HG02642 (cell line): ENCODE data around the gene PSAP.
"Not testable (repeated sequence)": the region's sequence is repeated elsewhere in the genome, so short reads cannot be mapped to it uniquely, and the experiment has no call there.

Source experiments
- ATAC-seq: cut with Tn5 transposase; IDR thresholded peaks from one replicate; pipeline ENCODE4 v1.9.1; 2021; ENCODE audit warnings: mild to moderate bottlenecking; ENCODE audit not compliant: unreplicated experiment, poor library complexity

The PSAP gene

DNA sequence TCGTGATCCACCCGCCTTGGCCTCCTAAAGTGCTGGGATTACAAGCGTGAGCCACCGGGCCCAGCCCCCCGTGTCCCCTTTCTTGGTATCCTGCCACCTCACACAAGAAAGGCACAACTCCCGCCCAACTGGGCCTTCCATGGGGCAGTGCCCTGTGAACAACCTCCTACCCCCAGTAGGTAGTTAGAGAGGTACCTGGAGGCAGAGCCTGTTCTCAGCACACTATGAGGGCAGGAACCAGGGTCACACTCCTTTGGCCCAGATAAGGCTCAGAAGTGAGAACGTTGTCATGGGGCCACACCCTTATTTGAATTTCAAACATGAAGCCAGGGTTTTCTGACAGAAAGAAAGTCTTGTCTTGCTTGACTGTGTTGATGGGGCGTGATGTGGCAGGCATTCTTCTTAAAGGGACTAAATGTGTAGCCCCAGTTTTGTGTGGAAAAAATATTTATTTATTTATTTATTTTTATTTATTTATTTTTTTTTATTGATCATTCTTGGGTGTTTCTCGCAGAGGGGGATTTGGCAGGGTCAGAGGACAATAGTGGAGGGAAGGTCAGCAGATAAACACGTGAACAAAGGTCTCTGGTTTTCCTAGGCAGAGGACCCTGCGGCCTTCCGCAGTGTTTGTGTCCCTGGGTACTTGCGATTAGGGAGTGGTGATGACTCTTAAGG is 23.8 kb upstream of the PSAP start:
- not testable (repeated sequence) for ATAC-seq

DNA sequence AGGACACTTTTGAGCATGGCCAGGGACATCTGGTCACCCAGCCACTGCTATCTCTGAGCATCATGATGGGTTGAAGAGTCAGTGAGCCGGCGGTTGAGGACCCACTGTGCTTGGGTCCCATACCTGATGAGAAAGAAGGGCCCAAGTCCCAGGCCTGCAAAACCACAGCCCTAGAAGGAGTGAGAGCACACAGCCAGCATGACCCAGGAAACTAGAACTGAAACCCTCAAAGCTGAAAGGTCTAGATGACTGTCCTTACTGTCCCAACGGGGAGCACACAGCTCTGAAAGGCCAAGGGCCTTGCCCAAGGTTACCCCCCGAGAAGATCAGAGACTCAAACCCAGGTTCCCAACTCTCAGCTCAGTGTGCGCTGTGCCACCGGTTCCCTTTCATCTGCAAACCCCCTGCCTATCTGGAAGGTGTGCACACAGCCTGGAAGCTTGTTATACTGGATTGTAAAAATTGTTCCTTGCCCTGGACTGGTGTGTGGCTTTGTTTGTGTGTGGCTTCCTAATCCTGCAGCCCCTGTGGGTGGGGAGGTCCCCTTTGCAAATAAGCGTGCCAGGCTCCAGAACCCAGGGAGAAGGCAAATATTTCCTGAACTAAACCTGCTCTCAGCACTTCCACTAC is 22.6 kb upstream of the PSAP start:
- ATAC-seq: peak; percentile 96

DNA sequence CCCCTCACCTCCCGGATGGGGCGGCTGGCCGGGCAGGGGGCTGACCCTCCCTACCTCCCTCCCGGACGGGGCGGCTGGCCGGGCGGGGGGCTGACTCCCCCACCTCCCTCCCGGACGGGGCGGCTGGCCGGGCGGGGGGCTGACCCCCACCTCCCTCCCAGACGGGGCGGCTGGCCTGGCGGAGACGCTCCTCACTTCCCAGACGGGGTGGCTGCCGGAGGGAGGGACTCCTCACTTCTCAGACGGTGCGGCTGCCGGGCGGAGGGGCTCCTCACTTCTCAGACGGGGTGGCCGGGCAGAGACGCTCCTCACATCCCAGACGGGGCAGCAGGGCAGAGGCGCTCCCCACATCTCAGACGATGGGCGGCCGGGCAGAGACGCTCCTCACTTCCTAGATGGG is 18.6 kb upstream of the PSAP start:
- ATAC-seq: not testable (repeated sequence)

DNA sequence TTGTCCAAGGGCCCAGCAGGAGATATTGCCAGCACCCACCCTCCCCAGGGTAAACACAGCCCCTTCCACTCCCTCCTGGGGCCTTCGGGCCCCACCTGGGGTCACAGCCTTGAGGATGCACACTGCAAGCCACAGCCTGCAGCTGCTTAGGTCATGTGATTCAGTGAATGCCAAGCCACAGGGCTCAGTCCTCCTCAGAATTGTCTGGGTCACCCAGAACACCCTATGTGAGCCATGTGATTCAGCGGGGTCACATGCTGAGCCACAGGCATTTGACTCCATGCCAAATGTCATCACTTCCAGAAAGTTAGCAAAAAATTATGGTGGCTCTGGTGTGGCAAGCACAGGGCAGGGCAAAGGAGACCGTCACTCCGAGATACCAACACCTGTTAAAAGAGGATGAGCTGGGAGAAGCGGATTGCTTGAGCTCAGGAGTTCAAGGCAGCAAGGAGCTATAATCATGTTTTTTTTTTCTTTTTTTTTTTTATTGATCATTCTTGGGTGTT is 17.2 kb upstream of the PSAP start:
- ATAC-seq: no peak

GRCh38 chr10:71865561-71866041 is 14.6 kb upstream of the PSAP start:
- ATAC-seq: no peak

- no peak for ATAC-seq
Measured at GRCh38 chr10:71864911-71865361, 13.9 kb upstream of the PSAP start.

- ATAC-seq: no peak
Measured at GRCh38 chr10:71863203-71863602, 12.2 kb upstream of the PSAP start.

DNA sequence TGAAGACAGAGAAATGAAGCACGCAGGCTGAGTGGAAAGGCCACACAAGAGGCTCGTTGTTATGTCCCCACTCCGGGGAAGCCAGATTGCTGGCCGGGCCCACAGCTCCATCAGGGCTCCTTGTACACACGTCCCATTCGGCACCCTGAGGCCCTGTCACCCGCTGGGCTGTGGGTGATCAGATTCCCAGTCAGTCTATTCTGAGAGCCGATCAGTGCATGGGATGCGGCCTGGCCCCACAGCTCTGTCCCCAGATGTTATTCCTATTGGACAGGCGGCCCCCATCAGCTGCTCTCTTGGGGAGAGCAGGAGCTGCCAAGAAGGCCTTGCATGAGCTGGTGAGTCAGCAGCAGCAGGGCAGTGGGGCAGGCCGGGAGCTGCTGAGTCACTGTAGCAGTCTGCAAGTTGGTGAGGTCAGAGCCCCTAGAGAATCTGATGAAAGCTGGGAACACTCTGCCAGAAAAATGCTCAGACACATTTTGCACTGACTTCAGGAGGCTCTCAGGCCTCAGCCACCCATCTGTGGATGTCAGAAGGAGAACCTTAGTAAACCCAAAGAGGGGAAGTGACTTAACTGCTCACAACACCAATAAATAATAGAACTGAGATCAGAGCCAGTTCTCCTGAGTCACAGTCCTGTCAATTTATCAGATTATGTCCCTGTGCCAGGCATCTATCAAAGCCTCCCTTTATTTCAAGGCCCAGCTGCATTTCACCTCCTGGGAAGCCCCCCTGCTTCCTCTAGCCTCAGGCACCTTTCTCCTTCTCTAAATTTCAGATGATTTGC is 9.4 kb upstream of the PSAP start:
- ATAC-seq: peak; percentile 65

- no peak for ATAC-seq
Measured at GRCh38 chr10:71857934-71858890, 7.2 kb upstream of the PSAP start.

DNA sequence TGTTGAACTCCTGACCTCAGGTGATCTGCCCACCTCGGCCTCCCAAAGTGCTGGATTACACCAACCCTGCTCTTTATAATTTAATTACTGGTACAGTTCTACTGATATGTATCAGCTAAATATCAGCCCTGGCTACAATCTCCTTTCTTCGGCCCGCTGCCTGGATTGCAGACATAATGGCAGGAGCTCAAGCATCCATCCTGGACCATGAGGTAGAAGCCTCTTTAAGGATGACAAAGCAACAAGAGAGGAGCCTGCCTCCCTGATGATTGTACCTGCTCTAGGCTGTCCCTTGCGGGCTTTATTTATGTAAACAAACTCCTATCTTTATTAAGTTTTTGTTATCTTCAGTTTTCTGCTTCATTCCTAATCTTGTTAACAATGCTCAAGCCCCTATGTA is 5.6 kb upstream of the PSAP start:
- ATAC-seq: no peak

- no peak for ATAC-seq
Measured at GRCh38 chr10:71854031-71854430, 3.0 kb upstream of the PSAP start.

GRCh38 chr10:71852355-71852937 is 1.4 kb upstream of the PSAP start:
- no peak for ATAC-seq

DNA sequence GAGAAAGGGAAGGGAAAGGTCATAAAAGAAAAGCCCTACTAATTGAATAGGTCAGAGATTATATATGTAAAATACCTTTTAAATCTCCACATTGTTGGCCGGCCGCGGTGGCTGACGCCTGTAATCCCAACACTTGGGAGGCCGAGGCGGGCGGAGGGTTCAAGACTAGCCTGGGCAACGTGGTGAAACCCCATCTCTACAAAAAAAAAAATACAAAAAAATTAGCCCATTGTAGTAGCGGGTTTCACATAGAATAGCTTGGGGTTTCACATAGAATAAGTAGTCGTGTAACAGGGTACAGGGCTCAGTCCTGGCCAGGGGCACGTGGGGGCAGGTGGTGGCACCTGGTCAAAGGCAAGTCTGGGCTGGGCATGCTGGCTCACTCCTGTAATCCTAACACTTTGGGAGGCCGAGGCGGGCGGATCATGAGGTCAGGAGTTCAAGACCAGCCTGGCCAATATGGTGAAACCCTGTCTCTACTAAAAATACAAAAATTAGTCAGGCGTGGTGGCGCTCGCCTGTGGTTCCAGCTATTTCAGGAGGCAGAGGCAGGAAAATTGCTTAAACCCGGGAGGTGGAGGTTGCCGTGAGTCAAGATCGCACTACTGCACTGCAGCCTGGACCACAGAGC is 529 bp upstream of the PSAP start:
- peak; percentile 12 for ATAC-seq

DNA sequence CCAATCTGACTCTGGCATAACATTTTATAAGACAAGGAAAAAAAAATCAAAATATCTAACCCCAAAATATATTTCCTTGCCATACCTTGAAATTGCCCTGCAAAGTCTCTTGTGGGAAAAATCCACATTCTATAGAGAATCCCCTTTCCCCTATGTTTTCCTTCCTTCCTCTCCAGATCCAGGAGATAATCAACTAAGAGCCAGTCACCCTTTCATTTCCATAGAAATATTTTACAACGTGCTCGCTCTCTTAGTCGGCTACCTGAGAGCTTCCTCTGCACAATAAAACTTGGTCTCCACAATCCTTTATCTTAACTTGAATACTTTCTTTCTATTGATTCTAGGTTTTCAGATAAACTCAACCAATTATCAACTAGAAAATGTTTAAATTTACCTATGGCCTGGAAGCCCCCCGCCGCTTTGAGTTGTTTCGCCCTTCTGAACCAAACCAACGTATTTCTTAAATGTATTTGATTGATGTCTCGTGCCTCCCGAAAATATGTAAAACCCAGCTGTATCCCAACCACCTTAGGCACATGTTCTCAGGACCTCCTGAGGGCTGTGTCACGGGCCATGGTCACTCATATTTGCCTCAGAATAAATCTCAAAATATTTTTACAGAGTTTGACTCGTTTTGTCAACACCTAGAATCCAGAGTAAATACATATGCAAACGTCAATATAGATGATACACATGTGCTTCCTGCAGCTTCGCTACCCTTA is 869 bp downstream of the PSAP start:
- ATAC-seq: no peak

DNA sequence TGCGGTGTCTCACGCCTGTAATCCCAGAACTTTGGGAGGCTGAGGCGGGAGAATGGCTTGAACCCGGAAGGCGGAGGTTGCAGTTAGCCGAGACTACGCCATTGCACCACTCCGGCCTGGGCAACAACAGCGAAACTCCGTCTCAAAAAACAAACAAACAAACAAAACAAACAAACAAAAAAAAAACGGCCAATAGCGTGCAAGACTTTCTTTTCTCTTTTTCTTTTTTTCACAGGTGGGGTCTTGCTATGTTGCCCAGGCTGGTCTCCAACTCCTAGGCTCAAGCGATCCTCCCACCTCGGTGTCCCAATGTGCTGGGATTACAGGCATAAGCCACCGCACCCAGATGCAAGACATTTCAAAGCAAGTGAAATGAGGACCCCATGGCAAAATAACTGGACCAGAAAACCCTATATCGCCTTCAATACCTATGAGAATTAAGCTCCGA is 1.6 kb downstream of the PSAP start:
- ATAC-seq: no peak

DNA sequence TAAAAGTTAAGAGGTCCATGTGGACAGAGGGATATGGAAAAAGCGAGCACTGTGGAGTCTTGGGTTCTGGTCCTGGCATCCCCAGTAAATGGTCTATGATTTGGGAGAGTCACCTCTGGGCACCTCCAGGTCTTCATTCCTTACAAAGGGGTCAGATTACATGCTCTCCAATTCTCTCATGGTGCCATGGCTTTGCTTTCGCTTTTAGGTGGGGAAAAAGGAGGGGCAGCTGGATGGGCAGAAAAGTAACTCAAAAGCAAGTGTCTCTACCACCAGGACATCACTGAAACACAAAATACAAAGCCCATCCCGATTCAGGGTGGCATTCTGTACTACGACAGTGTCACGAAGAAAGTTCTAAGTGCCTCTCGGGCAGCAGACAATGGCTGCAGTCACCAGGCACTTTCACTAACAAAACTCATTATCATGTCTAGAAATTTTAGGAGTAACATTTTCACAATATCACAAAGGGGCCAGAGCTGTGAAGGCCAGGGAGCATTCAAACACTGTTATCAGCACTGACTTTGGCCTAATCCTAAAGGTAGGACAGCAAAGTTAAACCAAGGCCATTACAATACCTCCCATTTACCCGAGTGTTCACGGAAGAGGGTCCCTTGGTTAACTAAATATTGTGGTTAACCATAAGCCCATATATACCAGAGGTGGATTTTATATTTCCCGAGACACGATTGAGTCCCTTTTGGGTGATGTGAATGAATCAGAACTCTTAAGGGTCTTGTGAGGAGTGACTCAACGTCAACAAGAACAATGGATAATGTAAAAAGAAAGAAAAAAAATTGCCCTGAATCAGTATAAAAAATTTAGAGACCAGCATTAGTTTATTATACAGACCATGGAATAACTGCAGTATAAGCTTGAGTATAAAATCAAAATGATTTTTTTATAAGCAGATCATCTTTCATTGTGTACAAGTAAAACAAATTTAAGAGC is 2.5 kb downstream of the PSAP start:
- ATAC-seq: no peak

DNA sequence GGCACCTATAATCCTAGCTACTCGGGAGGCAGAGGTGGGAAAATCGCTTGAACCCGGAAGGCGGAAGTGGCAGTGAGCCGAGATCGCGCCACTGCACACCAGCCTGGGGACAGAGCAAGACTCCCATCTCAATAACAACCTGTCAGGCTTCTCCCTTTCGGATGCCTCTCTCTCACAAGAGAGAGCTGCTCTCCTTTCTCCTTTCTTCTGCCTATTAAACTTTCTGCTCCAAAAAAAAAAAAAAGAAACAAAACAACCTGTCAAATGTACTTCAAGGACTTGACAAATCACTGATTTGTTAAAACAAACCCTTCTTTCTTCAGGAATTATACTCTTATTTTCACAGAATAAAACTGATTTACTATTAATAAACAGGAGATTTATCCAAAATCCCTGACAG is 3.6 kb downstream of the PSAP start:
- no peak for ATAC-seq
